DOHH2 (cell line): ENCODE results near the gene TGDS.

Experiments used
- CTCF ChIP-seq: fragments of 200-600 bp; sonication (generic); IDR thresholded peaks from one replicate; pipeline ENCODE4 v1.5.1; 2014; ENCODE audit warnings: antibody characterized with exemption, mild to moderate bottlenecking, low read depth, low read length; ENCODE audit not compliant: poor library complexity, severe bottlenecking
- EZH2phosphoT487 ChIP-seq: fragments of 200-600 bp; sonication (generic); IDR thresholded peaks from 2 replicates; pipeline ENCODE4 v1.6.1; 2017; ENCODE audit warnings: borderline replicate concordance, mild to moderate bottlenecking, antibody characterized with exemption, low read length, moderate library complexity, mixed read lengths

DNA sequence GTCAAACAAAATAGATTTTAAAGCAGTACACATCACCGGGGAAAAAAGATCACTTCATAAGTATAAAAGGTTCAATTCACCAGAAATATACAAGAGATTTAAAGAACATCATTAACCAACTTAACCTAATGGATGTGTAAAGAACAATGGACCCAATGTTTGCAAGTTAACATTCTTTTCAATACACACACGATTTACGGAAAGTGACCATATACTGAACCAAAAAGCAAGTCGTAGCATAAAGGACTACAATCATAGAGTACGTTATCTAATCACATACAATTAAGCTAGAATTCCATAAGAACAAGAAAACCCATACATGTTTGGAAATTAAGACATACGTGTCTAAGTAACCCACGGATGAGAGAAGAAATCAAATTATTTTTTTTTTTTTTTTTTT is 9.6 kb downstream of the TGDS start:
- TF ChIP-seq CTCF (no peak), EZH2phosphoT487 (no peak)
